Esophagus squamous epithelium (tissue), 5 donors: ENCODE data around the gene NKD2. TPM values are rescaled to one million over a fixed set of nuclear protein-coding genes. Genes with fewer than 3 reads are reported as not detected.

Experiments used
- DNase-seq: peaks from one replicate; lab custom pipeline; 2025; lab: John Stamatoyannopoulos, UW
- H3K27ac ChIP-seq, 4 donors: fragments of 200-600 bp; sonication (generic); one replicate each; pipeline ENCODE4 v1.5.1; 2016 to 2019; ENCODE audit warnings: mild to moderate bottlenecking in 1 of 4
- H3K27me3 ChIP-seq, 4 donors: fragments of 200-600 bp; sonication (generic); 1 replicate in 3 of 4; 2 replicates in 1 of 4; pipeline versions ENCODE4 v1.5.1 to v1.6.0; 2017 to 2021; ENCODE audit warnings: antibody characterized with exemption in 1 of 4
- H3K36me3 ChIP-seq, 3 donors: fragments of 200-600 bp; sonication (generic); one replicate each; pipeline ENCODE4 v1.5.1; 2016 to 2019
- H3K4me1 ChIP-seq, 3 donors: fragments of 200-600 bp; sonication (generic); one replicate each; pipeline ENCODE4 v1.5.1; 2017 to 2019
- H3K4me3 ChIP-seq, 4 donors: fragments of 200-600 bp; sonication (generic); 1 replicate in 3 of 4; 2 replicates in 1 of 4; pipeline ENCODE4 v1.5.1; 2016 to 2019; ENCODE audit warnings: mild to moderate bottlenecking in 2 of 4, moderate library complexity in 1 of 4
- H3K9me3 ChIP-seq, 3 donors: fragments of 200-600 bp; sonication (generic); one replicate each; pipeline ENCODE4 v1.5.1; 2016 to 2019
- CTCF ChIP-seq, 6 experiments: fragments of 450-650 bp in 4 of 6; fragments of 200-600 bp in 2 of 6; sonication (generic) in 2 of 6; IDR thresholded peaks; one replicate each; pipeline ENCODE4 v1.5.1; 2016 to 2019; ENCODE audit warnings: antibody characterized with exemption in 6 of 6, mild to moderate bottlenecking in 4 of 6, moderate library complexity in 4 of 6
- POLR2A ChIP-seq, 4 donors: fragments of 450-650 bp; IDR thresholded peaks; one replicate each; pipeline ENCODE4 v1.6.1; 2017; ENCODE audit warnings: antibody characterized with exemption in 4 of 4, mild to moderate bottlenecking in 4 of 4, moderate library complexity in 3 of 4
- WGBS, 2 donors: methylation state at CpG; one replicate each; pipeline ENCODE4 v1.1.5; 2018; 5-methylcytosine and 5-hydroxymethylcytosine counted together
- intact Hi-C: fragments of 100-400 bp; cut with DNase I; formaldehyde crosslinking; loops from one replicate; pipeline ENCODE4 v1.15.0; 2022
- total RNA-seq, 4 donors: library from RNA; depleted of rRNA; stranded (reverse); fragments of >200 nt; gene quantifications; one replicate each; pipeline ENCODE4 v1.1.0, GENCODE V29; 2016
- donor health status: DM: yes; HTN: yes; CAD: no.

NKD2 gene
- total RNA-seq, 4 donors from 2014 or later = 1.2 to 11.3 (median 1.5) TPM

DNA sequence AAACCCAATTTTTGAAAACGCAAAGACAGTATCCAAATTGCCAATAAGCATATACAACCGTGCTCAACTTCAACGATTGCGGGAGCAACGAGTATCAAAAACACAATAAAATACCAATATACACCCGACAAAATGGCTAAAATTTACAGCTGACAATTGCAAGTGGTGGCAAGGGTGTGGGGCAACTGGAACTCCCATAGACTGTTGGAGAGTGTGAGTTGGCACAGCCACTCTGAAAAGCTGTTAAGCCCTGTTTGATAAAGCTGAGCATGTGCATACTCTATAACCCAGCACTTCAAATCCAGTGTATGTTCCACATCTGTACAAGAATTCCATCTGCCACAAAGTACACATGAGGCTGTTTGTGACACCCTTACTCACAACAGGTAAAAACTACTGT is 20.3 kb upstream of the NKD2 start:
- peaks cover 0 to 8% (median 0%) of the 10 kb centered on the region in 3 donors for H3K9me3 ChIP-seq
- no peaks in the 10 kb centered on the region for H3K36me3 ChIP-seq
- H3K27me3 ChIP-seq = peaks cover 0 to 62% (median 0%) of the 10 kb centered on the region in 4 donors
- H3K27ac ChIP-seq = no peak overlapping the region
- intact Hi-C loops = no loop called here
- TF ChIP-seq POLR2A (IDR thresholded peaks at IDR 0.05) (no peak), CTCF (IDR thresholded peaks at IDR 0.05) (no peak)
- peaks cover 0 to 34% (median 9%) of the 10 kb centered on the region in 3 donors for H3K4me1 ChIP-seq
- WGBS, 2 donors = 78 to 83% methylated on average over 6 of the region's 6 CpGs
- DNase-seq = no peak
- H3K4me3 ChIP-seq = no peak overlapping the region

GRCh38 chr5:989961-990530 is 18.6 kb upstream of the NKD2 start:
- Histone ChIP-seq H3K27me3 (peaks cover 0 to 73% (median 0%) of the 10 kb centered on the region in 4 donors), H3K4me1 (peaks cover 0 to 37% (median 9%) of the 10 kb centered on the region in 3 donors), H3K9me3 (peaks cover 0 to 8% (median 0%) of the 10 kb centered on the region in 3 donors), H3K27ac (peak overlapping the region; percentile 27 to 77 (median 51)), H3K36me3 (no peaks in the 10 kb centered on the region), H3K4me3 (no peak overlapping the region)
- 32 to 56% methylated on average over 6 of the region's 14 CpGs for WGBS, 2 donors
- DNase-seq = no peak
- no peak for TF ChIP-seq POLR2A (IDR thresholded peaks at IDR 0.05)
- peak in 5 of 6 experiments; percentile 27 to 45 (median 34) for TF ChIP-seq CTCF (IDR thresholded peaks at IDR 0.05)
- intact Hi-C loops = no loop called here

- 82 to 83% methylated on average over 7 of the region's 12 CpGs for WGBS, 2 donors
- H3K9me3 ChIP-seq = peaks cover 0 to 8% (median 0%) of the 10 kb centered on the region in 3 donors
- no peak for DNase-seq
- H3K27me3 ChIP-seq = peaks cover 0 to 74% (median 0%) of the 10 kb centered on the region in 4 donors
- H3K4me3 ChIP-seq = no peak overlapping the region
- peak overlapping the region in 3 of 4 donors; percentile 5 to 67 (median 66) for H3K27ac ChIP-seq
- H3K4me1 ChIP-seq = peaks cover 0 to 37% (median 9%) of the 10 kb centered on the region in 3 donors
- no peaks in the 10 kb centered on the region for H3K36me3 ChIP-seq
- intact Hi-C loops = no loop called here
- TF ChIP-seq CTCF (IDR thresholded peaks at IDR 0.05) (no peak), POLR2A (IDR thresholded peaks at IDR 0.05) (no peak)
These were observed 16.9 kb upstream of the NKD2 start for GRCh38 chr5:991472-992267.

GRCh38 chr5:994272-994607 is 14.4 kb upstream of the NKD2 start:
- TF ChIP-seq POLR2A (IDR thresholded peaks at IDR 0.05) (no peak), CTCF (IDR thresholded peaks at IDR 0.05) (no peak)
- Histone ChIP-seq H3K36me3 (no peaks in the 10 kb centered on the region), H3K27ac (peak overlapping the region in 2 of 4 donors; percentile 21 to 40), H3K9me3 (no peaks in the 10 kb centered on the region), H3K4me1 (peaks cover 0 to 51% (median 9%) of the 10 kb centered on the region in 3 donors), H3K27me3 (peaks cover 0 to 82% (median 0%) of the 10 kb centered on the region in 4 donors), H3K4me3 (no peak overlapping the region)
- no peak for DNase-seq
- WGBS, 2 donors = 37 to 53% methylated on average over 2 to 3 of the region's 3 CpGs
- intact Hi-C loops = no loop called here

GRCh38 chr5:994821-995220 is 13.8 kb upstream of the NKD2 start:
- Histone ChIP-seq H3K27ac (peak overlapping the region in 1 of 4 donors; percentile 14), H3K9me3 (no peaks in the 10 kb centered on the region), H3K36me3 (no peaks in the 10 kb centered on the region), H3K4me1 (peaks cover 0 to 46% (median 7%) of the 10 kb centered on the region in 3 donors), H3K27me3 (peaks cover 0 to 82% (median 0%) of the 10 kb centered on the region in 4 donors), H3K4me3 (no peak overlapping the region)
- no CpG with 5 or more reads among the region's 4 CpGs for WGBS, 2 donors
- no peak for DNase-seq
- intact Hi-C loops = no loop called here
- TF ChIP-seq CTCF (IDR thresholded peaks at IDR 0.05) = no peak
- TF ChIP-seq POLR2A (IDR thresholded peaks at IDR 0.05) = no peak
